ENCODE data around the gene NPW.

DNA sequence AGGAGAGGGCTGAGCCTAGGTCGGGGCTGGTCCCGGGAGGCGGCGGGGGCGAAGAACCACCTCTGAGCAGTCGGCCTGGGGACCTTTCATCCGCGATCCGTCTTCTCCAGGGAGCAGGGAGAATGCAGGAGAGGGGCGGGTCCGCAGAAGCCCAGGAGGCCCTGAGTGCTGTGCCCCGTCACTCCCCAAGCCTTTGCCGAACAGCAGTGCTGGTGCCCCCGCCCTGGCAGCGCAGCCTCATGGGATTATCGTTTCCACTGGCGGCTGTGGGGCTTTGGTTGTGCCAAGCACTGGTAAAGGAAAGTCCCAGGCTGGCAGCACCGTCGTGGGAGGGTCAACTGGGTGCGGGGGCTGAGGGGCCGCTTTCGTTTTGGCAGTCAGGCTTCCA, 47.1 kb upstream of the NPW start:
- TF ChIP-seq, protein P1, sequence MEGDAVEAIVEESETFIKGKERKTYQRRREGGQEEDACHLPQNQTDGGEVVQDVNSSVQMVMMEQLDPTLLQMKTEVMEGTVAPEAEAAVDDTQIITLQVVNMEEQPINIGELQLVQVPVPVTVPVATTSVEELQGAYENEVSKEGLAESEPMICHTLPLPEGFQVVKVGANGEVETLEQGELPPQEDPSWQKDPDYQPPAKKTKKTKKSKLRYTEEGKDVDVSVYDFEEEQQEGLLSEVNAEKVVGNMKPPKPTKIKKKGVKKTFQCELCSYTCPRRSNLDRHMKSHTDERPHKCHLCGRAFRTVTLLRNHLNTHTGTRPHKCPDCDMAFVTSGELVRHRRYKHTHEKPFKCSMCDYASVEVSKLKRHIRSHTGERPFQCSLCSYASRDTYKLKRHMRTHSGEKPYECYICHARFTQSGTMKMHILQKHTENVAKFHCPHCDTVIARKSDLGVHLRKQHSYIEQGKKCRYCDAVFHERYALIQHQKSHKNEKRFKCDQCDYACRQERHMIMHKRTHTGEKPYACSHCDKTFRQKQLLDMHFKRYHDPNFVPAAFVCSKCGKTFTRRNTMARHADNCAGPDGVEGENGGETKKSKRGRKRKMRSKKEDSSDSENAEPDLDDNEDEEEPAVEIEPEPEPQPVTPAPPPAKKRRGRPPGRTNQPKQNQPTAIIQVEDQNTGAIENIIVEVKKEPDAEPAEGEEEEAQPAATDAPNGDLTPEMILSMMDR (IDR thresholded peaks at IDR 0.05): no peak
- TF ChIP-seq POLR2A (IDR thresholded peaks at IDR 0.05) (no peak), POLR2AphosphoS5 (IDR thresholded peaks at IDR 0.05) (no peak)

All from stomach (tissue), 4 donors.